Measurements from ENCODE around the gene C1orf50. TPM values are rescaled to one million over a fixed set of nuclear protein-coding genes. Genes with fewer than 3 reads are reported as not detected.

C1orf50 gene
- total and polyA plus RNA-seq, 2 donors (not counting 3 experiments of a cell fraction or from before 2014, with no cell fraction given) = 4.8 to 7.4 TPM

- dilution Hi-C loops (cut with MboI; ENCODE audit: extremely low pct_ligation_motif_present, low sequenced_read_pairs) (no loop called here), intact Hi-C loops (cut with micrococcal nuclease) (no loop called here)
These were observed 34.8 kb upstream of the C1orf50 start for GRCh38 chr1:42732126-42732680.

More at GRCh38 chr1:42732126-42732680, 34.8 kb upstream of the C1orf50 start:
- Histone ChIP-seq H2AFZ (ENCODE audit: low read depth, low read length) (no peak overlapping the region), H3K36me3 (ENCODE audit: control insufficient read depth in 2 of 2, extremely low read depth in 1 of 2, insufficient read depth in 2 of 2, low read length in 2 of 2) (no peaks in the 10 kb centered on the region), H4K20me1 (replicated peaks; ENCODE audit: control insufficient read depth, extremely low read depth, insufficient read depth, low read length) (no peaks in the 10 kb centered on the region), H3K9me1 (replicated peaks; ENCODE audit: control insufficient read depth, extremely low read depth, insufficient read depth, low read length) (no peaks in the 10 kb centered on the region), H3K4me2 (ENCODE audit: insufficient read depth, low read length) (no peak overlapping the region), H3K4me1 (ENCODE audit: control insufficient read depth, extremely low read depth, insufficient read depth, low read length) (no peaks in the 10 kb centered on the region), H3K27me3 (ENCODE audit: control insufficient read depth in 2 of 2, insufficient read depth in 2 of 2, low read length in 2 of 2) (no peaks in the 10 kb centered on the region), H3K9ac (replicated peaks; ENCODE audit: extremely low read depth, insufficient read depth, low read length) (no peak overlapping the region), H3K27ac (ENCODE audit: insufficient read depth, low read depth, low read length) (no peak overlapping the region), H3K9me3 (replicated peaks; ENCODE audit: control insufficient read depth, insufficient read depth, low read length) (no peaks in the 10 kb centered on the region), H3K4me3 (replicated peaks in 1 of 3; ENCODE audit: insufficient read depth in 1 of 3, low read depth in 1 of 3, low read length in 3 of 3) (no peak overlapping the region), H3K79me2 (ENCODE audit: control insufficient read depth, insufficient read depth, low read length) (no peaks in the 10 kb centered on the region)
- TF ChIP-seq CTCF (IDR thresholded peaks at IDR 0.05; ENCODE audit: extremely low read depth in 1 of 2, insufficient read depth in 1 of 2, low read depth in 1 of 2, low read length in 2 of 2) = no peak
- TF ChIP-seq POLR2A (IDR thresholded peaks at IDR 0.05; ENCODE audit: low read depth, low read length) = no peak
- TF ChIP-seq FOS (IDR thresholded peaks at IDR 0.05; ENCODE audit: borderline replicate concordance, insufficient read depth, low read length) = no peak
- TF ChIP-seq GATA2 (IDR thresholded peaks at IDR 0.05; ENCODE audit: insufficient read depth, insufficient read length, low read depth, low read length) = no peak
- TF ChIP-seq JUN (IDR thresholded peaks at IDR 0.05; ENCODE audit: borderline replicate concordance, insufficient read depth, insufficient read length, low read depth) = no peak
- no peak for TF ChIP-seq EZH2 (IDR thresholded peaks at IDR 0.05; ENCODE audit: borderline replicate concordance, low read depth, low read length, severe bottlenecking)
- no peak for TF ChIP-seq POLR2AphosphoS5 (IDR thresholded peaks at IDR 0.05; ENCODE audit: insufficient read depth, low read depth, low read length)
- no peak for TF ChIP-seq MAX (IDR thresholded peaks at IDR 0.05; ENCODE audit: insufficient read depth, insufficient read length)
- TF ChIP-seq MYC (IDR thresholded peaks at IDR 0.05; ENCODE audit: low read depth, low read length) = no peak
- no peak for FAIRE-seq
- ChIA-PET POLR2A (interaction anchor here (0.6 kb wide), 1 partner anchor 143 kb away, joined by 5 read pairs; no protein-coding TSS in a partner anchor), CTCF (no interaction called here)
- no peak for DNase-seq (ENCODE audit: low read depth, low spot score)
- BruUV-seq (replicated peaks) = no TSS peak

Measured in endothelial cell of umbilical vein (primary cell).